Measurements from ENCODE around the gene NSD1.
A peak's percentile ranks its signal among the peaks of the same experiment; 100 is the strongest.
"Not testable (repeated sequence)": the region's sequence is repeated elsewhere in the genome, so short reads cannot be mapped to it uniquely, and the experiment has no call there.

Gene NSD1

DNA sequence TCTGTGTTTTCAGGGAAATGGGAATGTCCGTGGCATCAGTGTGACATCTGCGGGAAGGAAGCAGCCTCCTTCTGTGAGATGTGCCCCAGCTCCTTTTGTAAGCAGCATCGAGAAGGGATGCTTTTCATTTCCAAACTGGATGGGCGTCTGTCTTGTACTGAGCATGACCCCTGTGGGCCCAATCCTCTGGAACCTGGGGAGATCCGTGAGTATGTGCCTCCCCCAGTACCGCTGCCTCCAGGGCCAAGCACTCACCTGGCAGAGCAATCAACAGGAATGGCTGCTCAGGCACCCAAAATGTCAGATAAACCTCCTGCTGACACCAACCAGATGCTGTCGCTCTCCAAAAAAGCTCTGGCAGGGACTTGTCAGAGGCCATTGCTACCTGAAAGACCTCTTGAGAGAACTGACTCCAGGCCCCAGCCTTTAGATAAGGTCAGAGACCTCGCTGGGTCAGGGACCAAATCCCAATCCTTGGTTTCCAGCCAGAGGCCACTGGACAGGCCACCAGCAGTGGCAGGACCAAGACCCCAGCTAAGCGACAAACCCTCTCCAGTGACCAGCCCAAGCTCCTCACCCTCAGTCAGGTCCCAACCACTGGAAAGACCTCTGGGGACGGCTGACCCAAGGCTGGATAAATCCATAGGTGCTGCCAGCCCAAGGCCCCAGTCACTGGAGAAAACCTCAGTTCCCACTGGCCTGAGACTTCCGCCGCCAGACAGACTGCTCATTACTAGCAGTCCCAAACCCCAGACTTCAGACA, 160.4 kb downstream of the NSD1 start:
- DNase-seq = no peak

DNA sequence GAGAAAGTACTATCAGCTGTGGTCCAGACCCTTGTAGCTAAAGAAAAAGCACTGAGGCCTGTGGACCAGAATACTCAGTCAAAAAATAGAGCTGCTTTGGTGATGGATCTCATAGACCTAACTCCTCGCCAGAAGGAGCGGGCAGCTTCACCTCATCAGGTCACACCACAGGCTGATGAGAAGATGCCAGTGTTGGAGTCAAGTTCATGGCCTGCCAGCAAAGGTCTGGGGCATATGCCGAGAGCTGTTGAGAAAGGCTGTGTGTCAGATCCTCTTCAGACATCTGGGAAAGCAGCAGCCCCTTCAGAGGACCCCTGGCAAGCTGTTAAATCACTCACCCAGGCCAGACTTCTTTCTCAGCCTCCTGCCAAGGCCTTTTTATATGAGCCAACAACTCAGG, 161.1 kb downstream of the NSD1 start:
- DNase-seq = no peak

DNA sequence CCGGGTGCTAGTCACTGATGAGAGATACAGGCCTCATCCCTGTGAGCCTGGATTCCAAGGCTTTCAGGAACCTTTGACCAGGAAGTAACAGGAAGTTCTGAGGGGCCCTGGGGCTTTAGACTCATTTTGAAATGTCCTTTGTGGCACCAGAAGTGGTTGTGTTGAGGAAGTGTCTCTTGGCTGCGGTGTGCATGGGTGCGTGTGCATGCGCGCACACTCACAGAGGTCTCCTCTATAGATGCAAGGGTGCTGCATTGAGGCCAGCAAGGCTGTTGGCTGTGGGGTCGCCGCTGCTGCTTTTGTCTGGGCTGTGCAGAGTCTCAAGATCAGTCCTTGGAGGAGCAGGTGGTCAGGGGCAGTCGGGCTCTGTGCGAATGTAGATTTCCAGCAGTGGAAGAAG, 162.4 kb downstream of the NSD1 start:
- no peak for DNase-seq

DNA sequence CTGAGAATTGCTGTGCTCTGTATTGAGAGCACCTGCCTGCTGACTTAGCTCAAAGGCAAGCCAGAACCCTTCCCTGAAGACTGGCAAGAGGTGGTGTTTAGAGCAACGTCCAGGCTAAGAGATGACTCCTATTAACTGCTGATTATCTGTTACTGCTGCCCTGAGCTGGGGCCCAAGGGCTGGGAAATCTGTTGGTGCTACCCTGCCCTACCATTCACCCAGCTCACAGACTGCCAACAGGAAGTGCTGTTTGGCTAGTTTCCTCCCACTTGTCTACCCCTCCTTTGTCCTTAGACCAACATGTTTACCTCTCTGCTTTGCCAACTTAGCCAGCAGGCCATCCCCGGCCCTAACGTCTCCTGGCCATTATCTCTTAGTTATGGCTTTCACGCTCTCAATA, 163.0 kb downstream of the NSD1 start:
- no peak for DNase-seq

DNA sequence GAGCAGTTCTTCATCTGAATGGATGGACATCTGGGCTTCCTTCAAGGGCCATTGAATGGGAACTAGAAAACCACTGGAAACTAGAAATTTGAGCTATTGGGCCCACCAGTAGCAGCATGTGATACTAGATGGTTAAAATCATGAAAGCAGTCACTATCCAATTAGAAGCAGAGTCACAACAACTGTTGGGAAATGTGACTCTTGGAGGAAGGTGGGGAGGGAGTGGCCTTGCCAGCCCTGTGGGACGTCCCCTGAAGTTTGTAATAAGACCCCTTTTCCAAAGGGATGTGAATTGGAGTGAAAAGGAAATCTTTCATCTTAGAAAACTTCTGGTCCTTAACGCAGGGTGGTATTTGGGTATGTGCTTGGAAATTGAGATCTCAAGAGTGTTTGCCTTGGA, 164.3 kb downstream of the NSD1 start:
- no peak for DNase-seq

DNA sequence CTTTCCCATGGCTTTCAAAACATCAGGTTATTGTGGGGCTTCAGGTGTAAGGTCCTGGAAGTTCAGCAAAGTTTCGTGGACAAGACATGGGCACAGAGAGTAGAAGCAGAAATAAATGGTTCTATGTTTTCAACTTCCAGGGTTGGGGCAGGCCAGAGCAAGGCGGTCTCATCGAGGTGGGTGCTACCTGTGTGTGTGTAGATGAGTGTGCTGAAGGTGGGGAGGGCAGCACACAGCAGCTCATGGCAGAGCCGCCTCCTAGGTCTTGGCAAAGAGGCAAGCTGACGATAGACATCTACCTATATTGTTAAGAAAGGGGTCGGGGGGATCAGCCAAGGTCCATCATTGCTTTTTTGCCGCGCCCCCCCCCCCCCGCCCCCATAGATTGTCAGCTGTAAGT, 166.1 kb downstream of the NSD1 start:
- no peak for DNase-seq

DNA sequence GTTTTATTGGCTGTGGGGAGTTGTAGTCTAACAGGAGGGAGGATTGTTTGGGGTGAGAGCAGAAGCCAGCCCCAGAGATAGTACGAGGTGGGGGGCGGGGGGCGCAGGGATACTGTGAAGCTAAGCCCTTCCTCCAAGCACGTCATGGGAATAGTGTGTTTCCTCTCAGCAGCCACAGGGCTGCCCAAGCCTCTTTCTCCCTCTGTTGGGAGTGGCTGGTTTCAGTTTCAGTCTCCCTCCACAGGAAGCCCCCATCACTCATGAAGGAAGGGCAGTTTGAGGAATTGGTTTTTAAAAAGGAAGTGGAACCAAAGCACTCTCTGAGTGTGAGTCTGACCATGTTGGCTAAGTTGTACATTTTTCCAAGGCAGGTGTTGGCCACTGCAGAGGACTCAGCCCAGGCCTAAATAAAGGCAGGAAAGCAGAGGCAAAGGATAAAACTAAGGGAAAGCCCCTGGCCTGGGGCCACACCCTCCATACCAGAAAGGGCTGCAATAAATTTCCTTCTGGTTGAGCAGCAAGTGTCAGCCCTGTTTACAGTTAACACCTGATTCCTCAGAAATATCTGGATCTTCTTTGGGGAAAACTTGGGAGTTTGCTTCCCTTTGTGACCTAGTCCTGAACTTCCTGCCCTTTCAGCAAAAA, 166.8 kb downstream of the NSD1 start:
- peak; percentile 33 for DNase-seq

DNA sequence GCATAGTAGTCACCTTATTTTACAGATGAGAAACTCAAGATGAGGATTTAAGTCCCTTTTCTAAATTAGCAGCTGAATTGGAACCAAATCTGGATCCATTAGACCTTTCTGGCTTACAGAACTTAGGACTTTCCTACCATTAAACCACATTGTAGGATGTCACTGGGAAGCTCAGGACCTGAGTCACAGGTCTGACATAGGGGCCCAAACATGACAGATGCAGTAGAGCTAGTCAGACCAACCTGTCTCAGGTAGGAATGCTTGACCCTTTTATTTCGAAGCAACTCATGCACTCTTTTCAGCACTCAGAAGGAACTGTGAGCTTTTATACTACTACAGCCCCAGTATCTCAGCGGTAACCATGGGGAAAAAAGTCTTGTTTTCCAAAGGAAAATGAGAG, 167.4 kb downstream of the NSD1 start:
- no peak for DNase-seq

DNA sequence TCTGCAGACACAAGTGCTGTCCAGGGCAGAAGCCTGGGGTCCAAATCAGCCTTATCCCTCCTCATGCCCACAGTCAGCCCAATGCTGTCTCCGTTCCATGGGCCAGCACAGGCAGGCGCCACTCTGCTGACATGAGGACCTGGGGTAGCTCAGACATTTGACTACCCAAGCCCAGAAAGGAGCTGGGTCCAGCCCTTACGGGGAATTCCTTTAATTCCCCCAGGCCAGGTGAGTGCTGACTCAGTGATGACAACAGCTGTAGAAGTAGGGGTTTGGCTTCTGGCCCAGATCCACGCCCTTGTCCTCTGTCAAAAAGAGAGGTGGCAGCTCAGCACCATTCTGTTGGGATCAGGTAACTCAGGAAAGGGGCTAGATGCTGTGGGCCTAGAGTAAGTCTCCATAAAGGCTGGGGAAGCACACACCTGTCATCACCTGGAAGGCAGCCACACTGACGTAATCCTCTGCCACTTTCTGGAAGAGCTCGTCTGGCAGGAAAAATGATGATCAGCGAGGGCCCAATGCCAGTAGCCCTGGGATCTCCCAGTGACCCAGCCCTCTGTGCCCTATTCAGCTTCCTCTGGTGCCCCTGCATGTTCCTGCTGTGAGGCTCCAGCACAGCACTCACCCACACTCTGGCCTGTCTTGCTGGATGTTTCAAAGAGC, 168.1 kb downstream of the NSD1 start:
- no peak for DNase-seq

DNA sequence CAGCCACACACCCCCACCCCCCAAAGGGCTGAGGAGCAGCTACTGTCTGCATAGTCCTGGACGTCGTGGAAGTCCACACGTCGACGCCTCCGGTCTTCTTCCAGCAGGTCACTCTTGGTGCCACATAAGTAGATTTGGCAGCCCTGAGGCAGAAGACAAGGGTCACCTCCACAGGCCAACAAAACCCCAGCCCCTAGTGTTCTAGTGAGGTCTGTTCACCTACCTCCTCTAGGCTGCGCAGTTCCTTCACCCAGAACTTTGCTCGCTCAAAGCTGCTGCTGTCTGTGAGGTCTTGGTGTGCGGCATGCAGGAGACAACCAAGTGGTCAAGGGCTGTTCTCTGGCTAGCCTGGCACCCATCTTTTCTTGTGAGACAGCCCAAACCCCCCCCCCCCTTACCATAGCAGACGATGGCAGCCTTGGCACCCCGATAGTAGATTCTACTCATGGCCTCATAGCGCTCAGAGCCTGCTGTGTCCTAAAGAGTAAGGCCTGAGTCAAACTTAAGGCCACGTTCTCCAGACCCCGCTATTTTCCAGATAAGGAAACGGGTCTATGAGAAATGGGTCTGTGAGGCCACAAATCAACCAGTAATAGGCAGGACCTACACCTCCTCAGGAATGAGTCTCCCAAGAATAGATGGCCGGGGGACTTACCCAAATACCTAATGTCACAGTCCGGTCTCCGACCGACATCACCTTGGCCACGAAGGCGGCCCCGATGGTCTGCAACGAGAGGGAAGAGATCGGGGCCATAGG, 169.0 kb downstream of the NSD1 start:
- no peak for DNase-seq

DNA sequence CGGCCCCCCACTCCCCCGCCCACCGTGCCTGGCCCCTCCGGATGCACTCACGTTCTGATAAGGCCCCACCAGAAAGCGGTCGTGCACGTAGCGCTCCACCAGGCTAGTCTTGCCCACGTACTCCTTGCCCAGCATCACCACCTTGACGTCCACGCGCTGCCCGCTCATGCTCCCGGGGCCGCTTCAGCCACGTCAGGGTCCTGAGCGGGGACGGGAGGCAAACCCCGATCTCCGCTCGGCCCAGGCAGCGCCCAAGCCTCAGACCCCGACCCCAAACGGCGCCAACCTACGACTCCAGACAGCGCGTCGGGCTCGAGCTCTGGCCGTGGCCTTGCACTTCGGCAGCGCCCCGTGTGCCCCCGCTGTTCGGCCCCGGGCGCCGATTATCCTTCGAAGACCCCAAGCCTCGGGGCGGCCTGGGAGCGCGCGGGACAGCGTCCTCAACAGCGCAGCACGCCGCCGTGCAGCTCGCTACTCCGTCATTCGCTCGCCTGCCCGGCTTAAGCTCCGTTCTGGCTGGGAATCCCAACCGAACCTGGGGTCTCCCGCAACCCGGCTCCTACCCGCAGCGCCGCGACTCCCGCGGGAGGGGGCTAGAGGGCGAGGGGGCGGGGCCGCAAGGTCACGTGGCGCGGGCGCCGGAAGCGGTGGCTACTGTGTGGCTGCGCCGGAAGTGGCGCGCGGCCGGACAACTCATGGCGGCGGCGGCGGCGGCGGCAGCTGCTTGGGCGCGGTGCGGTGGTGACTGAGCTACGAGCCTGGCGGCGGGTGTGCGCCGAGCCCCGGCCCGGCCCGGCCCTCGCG, 169.8 kb downstream of the NSD1 start, which contains the start of the genes PRELID1 and RAB24:
Gene PRELID1 (plus strand): TSS at position 679 of the 804 bp plus-strand sequence. CDS start 187 bp downstream, outside the sequence.
Gene RAB24 (minus strand): TSS at position 599 of the 804 bp plus-strand sequence. CDS start 431 bp downstream, at position 168.
- peak; percentile 86 for DNase-seq

DNA sequence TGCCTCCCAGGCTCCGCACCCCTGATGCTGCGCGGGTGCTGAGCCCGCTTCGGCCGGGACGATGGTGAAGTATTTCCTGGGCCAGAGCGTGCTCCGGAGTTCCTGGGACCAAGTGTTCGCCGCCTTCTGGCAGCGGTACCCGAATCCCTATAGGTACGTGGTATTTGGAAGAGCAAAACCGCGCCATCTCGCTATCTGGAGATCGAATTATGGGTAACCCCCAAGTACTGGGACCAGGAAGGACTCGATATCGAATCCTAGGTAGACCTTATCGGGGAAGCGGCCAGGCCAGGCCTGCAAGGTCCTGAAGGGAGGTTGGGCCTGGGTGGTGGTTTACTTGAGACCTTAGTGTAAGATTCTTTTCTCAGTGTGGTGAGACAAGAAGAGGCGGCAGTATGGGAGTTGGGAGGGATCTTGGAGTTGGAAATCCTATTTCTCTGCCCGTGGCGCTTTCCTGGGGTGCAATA, 170.4 kb downstream of the NSD1 start:
- no peak for DNase-seq

DNA sequence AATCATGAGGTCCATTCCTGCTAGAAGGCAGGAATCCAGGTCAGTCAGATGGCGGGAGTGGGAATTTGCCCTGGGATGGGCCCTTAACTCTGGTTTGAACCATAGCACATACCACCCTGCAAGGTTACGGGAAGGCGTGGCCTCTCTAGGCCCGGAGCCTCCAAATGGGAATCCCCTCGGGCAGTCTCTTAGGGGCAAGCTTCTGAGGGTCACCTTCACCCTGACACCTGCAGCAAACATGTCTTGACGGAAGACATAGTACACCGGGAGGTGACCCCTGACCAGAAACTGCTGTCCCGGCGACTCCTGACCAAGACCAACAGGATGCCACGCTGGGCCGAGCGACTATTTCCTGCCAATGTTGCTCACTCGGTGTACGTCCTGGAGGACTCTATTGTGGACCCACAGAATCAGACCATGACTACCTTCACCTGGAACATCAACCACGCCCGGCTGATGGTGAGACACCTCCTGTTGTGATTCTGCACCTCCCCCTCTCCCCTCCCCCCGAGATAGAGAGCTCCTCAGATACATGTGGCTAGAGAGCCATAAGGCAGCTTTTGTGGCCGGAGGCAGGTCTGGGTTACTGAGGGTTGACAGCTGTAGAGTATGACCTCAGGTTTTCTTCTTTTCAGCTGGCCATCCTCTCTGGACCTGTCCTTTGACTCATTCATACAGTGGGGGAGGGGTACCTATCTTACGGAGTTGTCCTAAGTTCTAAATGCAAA, 171.0 kb downstream of the NSD1 start:
- DNase-seq = no peak

DNA sequence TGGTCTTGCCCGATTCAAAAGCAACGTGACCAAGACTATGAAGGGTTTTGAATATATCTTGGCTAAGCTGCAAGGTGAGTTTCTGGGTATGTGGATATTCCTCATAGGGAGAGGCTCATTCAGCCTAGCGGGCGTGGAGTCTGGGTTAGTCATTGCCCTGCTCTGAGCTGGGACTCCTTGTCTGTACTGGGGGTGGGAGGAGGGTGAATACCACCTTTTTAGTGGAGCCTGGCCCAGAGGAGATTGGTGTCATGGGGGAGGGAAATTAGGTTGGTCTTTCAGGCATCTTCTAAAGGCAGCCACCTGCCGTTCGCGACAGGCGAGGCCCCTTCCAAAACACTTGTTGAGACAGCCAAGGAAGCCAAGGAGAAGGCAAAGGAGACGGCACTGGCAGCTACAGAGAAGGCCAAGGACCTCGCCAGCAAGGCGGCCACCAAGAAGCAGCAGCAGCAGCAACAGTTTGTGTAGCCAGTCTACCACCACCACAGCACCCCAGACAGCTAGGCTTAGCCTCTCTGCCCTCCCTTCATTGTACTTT, 172.6 kb downstream of the NSD1 start:
- not testable (repeated sequence) for DNase-seq

DNA sequence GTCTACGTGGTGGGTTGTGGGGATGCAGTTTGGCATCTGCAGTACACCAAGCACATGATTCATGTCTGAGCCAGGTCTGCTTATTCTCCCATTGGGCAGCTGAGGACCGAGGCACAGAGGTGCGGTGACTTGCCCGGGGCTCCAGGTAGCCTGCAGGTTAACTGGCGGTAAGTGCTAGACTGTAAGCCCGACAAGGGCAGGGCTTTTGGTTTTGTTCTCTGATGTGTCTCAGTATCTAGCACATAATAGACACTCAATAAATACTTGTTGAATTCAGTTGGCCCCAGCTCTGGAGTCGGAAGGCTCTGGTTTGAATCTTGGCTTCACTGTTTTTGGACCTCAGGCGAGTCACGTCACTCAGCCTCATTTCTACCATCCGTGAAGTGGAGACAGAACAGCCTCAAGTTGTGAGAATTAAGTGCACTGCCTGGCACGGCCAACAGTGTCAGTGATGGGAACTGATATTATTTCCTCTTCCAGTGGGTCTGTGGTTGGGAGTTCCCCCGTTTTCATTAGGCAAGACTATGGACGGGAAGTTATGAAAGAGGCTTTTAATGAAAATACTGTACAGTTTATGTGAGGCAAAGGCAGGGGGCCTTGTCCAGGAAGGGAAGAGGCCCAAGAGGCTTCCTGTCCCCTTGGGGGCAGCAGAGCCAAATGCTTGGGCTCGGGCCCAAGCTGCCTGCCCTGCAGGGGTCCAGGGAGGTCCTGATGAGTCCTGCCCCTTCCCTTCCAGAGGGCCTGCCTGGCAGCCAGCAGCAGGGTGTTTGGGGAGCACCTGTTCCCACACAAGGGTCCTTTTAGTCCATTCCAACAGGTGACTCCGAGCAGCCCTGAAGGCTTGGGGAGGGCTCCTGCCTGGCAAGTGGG, 173.3 kb downstream of the NSD1 start:
- no peak for DNase-seq

DNA sequence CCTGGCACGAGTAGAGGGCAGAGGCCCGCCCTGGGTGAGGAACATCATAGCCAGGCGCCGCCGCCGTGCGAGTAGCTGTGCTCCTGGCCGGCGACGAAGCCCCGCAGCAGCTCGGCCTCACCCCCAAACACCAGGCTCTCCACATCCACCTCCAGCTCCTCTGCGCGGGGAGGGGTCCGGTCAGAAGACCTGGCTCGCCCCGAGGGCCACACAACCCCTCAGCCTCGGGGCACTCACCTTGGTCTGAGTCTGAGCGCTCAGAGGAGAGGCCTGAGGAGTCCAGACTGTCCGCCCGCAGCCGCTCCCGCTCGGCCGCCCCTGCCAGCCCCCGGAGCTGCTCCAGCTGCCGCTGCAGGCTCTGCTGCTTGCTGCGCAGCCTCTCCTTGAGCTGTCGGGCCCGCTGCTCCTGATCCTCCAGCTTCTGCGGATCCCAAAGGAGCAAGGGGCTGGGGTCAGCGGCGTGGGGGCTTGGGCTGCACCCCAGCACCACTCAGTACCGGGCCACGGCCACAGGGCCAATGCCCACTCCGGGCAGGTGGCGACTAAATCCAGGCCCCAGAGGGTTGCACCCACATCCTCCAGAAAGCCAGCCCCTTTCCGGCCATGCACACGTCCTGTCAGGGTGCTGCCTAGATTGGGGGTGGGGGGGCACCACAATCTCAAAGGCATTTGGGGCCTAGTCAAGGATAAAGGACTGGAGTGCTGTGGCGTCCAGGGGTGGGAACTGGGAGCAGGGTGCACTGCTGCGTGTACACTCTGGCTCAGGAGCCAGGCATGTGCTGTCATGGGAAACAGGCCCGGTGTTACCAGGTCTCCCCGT, 174.2 kb downstream of the NSD1 start:
- no peak for DNase-seq

DNA sequence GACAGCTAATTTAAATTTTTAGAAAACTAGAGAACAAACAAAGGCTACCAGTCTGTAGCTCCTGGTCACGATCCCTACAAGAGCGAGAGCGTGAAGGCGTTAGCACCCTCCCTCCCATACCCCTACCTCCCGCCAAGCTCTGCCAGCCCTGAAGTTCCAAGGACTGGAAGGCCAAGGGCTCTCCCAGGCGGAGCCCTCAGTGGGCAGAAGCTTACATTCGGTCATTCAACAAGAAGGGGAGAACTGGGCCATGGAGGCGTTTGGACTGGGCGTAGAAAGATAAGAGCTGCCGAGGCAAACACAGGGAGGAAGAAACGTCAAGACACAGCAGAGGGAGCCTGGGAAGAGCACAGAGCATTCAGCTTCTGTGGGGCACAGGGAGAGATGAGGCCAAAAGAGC, 175.2 kb downstream of the NSD1 start:
- no peak for DNase-seq

DNA sequence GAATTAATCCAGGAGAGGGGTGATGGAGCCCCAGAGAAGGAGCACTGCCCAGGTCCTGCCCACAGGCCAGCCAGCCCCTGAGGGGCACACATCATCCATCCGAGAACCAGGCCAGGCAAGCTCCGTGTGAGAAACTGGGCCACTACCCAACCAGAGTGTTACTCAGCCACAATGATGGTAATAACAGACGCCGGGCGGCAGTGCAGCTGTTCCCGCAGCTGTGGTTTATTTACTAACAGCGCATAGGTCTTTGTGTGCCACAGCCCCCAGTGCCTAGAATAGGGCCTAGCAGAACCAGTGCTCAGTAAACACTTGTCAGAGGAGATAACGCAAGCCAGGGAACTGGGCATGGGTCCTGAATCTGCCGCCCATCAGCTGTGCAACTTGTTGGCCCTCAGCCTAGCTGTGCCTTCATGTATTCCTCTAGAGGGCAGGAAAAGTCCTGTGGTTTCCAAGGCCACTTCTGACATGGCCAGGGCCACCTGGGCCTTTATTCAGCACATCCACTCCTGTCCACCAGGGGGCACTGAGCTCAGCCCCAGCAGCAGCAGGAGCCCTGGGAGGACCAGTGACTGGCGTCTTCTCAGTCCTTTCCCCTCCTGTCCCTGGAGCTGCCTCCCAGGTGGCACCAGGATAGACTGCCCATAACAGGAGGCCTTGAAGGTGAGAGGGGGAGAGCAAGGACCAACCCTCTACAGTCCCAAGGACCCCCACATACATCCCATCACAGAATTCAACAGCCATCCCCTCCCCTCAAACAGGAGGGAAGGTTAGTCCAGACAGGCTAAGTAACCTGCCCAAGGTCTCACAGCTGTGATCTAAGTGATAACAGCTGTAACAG, 176.0 kb downstream of the NSD1 start:
- DNase-seq = peak; percentile 60

Measured in effector CD4-positive, alpha-beta T cell (primary cell).